ENCODE measurements around the gene ROBO3.

The ROBO3 gene

GRCh38 chr11:124859171-124859570 is 6.1 kb upstream of the ROBO3 start:
- no peak for DNase-seq

DNA sequence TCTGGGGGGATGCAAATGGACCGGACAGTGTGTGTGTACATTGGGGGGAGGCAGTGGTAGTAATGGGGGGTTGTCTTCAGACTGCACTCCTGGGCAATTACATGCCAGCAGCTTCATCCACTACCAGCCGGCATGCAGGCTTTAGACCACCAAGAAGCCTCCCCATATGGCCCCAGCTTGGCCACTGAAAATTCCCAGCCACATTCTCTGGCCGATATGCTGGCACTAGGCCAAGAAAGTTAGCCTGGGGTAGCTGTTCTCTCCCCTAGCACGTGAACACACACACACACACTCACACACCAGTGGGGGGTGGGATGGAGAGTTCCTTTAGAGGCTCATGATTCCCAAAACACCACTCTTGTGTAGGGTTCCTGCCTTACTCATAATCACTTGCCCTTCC is 3.6 kb upstream of the ROBO3 start:
- DNase-seq, result no peak

- no peak for DNase-seq
These were observed 2.0 kb upstream of the ROBO3 start for GRCh38 chr11:124863137-124863825.

DNA sequence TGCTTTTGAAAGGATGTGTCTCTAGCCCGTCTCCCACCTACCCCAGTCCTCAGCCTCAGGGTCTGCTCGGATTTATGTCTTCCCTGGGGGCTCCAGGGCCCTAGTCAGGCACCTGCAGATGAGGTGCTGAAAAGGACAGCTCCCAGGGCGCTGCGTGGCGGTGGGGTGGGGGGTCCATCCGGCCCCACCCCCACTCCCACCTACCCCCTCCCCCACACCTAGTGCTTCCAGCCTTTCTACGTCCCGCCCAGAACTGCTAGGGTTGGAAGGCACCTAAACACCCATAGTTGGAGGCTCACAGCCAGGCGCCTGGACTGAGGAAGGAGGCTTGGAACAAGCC is 1.4 kb upstream of the ROBO3 start:
- DNase-seq, result no peak

- DNase-seq, result no peak
These were observed 898 bp upstream of the ROBO3 start for GRCh38 chr11:124864176-124864891.

DNA sequence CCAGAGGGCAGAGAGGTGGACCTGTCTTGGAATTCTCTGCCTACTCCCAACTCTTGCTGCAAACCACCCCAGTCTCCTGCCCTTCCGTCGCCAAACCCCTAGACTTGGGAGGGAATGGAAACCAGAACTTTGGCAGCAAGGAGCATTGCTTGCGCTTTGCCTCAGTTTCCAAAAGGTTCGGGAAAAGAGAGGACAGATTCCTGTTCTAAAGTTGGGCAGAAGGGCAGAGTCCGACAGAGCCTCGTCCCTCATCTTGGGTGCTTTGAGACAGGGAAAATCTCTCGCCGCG is 396 bp upstream of the ROBO3 start:
- DNase-seq, result no peak

DNA sequence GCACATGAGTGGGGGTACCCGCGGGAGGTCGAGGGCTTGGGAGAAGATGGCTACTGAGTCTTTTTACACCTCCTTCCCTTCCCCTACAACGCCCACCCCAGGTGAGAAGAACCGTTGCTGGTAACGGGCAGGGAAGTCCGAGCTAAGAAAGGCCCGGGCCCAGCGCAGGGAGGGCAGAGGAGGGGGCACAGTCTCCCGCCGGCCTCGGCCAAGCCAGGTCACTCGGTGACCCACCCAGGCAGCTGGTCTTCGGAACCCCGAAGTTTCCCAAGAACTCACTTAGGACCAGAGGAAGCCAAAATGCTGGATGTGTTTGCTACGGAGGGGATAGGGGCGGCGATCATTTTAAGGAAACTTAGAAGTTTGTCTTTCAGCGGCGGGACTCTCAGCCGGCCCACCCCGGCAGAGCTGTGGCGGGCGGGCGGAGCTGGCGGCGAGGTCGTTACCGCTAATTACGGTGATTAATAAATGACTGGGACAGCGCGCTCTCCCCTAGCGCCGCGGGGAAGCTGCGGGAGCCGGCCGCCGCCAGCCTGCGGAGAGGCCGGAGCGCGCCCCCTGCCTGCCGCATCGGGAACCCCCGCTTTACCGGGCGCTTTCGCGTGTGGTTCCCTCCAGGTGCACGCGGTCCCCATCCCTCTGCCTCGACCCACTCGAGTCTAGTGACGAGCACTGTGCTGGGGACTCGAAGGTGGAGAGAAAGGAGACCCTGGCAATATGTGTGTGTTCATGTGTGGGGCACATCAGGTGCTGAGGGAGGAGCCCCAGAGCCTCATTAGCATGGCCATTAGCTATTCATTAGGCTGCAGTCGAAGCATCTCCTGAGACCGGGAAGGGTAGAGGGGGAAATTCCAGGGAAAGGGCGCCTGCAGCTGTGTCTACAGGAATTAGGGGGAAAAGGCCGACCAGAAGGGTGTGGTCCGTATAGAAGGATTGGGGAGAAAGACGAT is 945 bp downstream of the ROBO3 start:
- peak; percentile 77 for DNase-seq

GRCh38 chr11:124867700-124868099 is 2.5 kb downstream of the ROBO3 start:
- no peak for DNase-seq

GRCh38 chr11:124868331-124869274 is 3.4 kb downstream of the ROBO3 start:
- no peak for DNase-seq

- no peak for DNase-seq
These were observed 4.1 kb downstream of the ROBO3 start for GRCh38 chr11:124869331-124869730.

DNA sequence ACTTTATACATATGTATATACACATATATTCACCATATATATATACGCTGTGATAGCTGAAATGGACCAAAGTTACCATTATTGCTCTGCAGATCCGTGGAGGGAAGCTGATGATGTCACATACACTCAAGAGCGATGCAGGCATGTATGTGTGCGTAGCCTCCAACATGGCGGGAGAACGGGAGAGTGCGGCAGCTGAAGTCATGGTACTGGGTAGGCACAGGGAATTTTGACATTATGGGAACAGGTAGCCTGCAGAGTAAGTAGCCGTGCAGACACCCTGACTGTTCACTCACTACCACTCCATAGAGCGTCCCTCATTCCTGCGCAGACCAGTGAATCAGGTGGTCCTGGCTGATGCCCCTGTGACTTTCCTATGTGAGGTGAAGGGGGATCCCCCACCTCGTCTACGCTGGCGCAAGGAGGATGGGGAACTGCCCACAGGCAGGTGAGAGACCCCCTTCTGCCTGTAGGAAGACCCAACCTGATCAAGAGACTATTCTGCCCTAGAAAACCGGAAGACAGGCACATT is 4.7 kb downstream of the ROBO3 start:
- DNase-seq, result no peak

DNA sequence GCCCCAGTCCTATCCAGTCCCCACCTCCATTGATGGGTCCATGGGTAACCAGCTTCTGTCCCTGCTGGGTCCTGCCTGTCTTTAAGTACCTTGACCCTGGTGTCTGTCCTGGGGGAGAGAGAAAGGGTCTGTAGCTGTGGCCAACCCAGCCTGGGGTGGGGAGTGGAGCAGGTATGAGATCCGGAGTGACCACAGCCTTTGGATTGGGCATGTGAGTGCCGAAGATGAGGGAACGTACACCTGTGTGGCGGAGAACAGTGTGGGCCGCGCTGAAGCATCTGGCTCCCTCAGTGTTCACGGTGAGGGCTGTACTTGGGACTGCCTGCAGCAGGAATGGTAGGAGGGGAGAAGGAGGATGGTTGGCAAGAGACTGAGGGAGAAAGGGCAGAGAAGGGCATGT is 5.2 kb downstream of the ROBO3 start:
- DNase-seq, result no peak

DNA sequence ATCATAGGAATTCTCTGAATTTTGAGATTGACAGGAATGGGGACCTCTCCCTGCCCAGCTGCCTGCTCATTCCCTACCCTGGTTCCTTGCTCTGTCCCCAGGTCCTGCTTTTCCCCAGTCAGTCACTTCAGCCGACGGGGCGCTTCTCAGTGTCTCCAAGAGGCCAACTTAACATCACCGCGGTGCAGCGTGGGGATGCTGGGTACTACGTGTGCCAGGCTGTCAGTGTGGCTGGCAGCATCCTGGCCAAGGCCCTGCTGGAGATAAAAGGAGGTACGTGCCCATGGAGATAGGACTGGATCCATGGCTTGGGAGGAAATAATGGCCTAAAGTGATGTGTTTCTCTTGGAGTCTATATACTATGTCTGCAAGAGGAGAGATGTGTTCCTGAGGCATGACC is 7.0 kb downstream of the ROBO3 start:
- DNase-seq, result no peak

DNA sequence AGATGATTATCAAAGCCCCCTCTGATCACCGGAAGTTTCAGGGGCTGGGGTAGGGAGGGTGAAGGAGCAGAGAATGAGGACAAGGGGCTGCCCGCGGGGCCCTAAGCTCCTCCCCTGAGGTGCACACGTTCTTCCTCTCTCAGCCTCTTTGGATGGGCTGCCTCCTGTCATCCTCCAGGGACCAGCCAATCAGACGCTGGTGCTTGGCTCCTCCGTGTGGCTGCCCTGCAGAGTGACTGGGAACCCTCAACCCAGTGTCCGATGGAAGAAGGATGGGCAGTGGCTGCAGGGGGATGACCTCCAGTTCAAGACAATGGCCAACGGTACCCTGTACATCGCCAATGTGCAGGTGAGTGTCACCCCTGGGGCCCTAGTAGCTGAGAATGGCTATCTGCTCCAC is 7.5 kb downstream of the ROBO3 start:
- DNase-seq, result no peak

GRCh38 chr11:124873951-124874350 is 8.7 kb downstream of the ROBO3 start:
- DNase-seq, result no peak

DNA sequence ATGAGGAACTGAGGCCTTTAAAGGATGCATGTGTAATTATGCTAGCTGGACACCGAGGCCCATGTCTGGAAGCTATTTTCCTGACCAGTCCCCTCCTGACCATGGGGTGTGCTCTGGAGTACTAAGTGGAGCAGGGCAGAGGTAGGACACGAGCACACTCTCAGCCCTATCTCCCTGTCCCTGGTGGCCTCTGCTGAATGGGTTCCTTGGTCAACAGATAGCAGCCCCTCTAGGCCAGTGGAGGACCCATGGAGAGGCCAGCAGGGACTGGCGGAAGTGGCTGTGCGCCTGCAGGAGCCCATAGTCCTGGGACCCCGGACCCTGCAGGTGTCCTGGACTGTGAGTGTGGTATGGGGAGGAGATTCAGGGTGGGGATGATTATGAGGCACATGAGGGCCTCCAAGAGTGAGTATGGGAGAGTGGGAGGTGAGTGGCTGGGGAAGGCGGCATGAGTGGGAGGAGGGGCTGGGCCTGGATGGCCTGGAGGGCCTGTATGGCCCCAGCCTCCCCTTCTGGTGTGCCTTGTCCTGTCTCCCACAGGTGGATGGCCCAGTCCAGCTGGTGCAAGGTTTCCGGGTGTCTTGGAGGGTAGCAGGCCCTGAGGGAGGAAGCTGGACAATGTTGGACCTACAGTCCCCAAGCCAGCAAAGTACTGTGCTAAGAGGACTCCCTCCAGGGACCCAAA is 9.5 kb downstream of the ROBO3 start:
- no peak for DNase-seq

DNA sequence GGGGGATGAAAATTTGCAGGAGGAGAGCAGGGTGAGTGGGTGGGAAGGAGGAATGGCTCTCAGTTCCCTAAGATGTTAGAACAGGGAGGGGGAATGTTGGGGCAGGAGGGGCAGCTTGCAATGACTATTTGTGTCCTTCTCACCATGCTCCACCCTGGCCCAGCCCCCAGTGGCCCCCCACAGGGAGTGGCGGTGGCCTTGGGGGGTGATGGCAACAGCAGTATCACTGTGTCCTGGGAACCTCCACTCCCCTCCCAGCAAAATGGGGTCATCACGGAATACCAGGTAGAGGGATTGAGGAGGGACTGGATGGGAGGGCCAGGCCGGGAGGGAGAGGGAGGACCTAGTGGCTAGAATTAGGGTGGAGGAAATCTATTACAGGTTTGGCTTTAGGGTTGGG is 10.2 kb downstream of the ROBO3 start:
- no peak for DNase-seq

DNA sequence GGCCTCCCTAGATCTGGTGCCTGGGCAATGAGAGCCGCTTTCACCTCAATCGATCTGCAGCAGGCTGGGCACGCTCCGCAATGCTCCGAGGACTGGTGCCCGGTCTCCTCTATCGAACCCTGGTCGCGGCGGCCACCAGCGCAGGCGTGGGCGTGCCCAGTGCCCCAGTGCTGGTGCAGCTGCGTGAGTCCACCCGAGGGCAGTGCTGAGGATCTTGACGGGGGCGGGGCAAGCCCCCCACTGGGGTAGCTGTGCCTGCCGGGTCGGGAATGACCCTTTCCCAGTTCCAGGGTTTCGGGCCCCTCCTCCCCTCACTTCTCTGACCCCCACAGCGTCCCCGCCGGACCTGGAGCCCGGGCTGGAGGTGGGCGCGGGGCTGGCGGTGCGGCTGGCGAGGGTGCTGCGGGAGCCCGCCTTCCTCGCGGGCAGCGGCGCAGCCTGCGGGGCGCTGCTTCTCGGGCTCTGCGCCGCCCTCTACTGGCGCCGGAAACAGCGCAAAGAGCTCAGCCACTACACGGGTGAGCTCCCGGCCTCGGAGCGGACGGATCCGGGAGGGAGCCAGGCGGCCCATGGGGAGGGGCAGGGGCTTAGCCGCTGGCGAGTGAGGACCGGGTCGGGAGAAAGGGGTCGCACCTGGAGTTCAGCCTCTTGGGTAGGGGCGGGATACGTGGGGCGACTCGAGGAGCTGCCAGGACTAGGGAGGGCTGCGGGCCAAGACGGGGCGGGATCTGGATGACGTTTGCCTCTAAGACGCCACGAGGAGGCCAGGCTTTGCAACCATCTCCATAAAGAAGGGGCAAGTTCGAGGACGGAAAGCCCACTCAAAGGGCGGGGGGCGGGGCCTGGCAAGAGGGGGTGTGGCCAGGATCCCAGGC is 10.9 kb downstream of the ROBO3 start:
- DNase-seq, result peak; percentile 85

- no peak for DNase-seq
These were observed 11.8 kb downstream of the ROBO3 start for GRCh38 chr11:124876818-124877630.

DNA sequence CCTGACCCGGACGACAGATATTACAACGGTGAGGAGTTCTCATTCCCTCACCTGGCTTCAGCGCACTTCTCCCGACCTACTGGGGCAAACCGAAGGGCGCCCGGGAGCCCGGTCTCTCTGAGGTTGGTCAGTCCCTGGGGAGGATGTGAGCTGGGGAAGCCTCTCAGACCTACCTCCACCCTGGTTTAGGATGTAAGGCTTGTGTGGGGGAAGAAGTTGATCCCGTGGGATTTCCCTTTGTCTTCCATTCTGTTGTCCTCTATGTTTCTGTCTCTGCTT is 12.3 kb downstream of the ROBO3 start:
- no peak for DNase-seq

Data from stimulated activated CD8-positive, alpha-beta memory T cell treated with anti-CD3 and anti-CD28 coated beads, Interleukin-4, amount 100 ng/mL, for 48 hours (primary cell).